ENCODE measurements around the gene FCHO1. TPM values are rescaled to one million over a fixed set of nuclear protein-coding genes. Genes with fewer than 3 reads are reported as not detected.

Gene FCHO1
- total and polyA plus RNA-seq, 3 donors from 2014 or later, result 9.8 to 15.6 (median 12.8) TPM

- Histone ChIP-seq H3K27ac (no peak overlapping the region), H3K27me3 (no peaks in the 10 kb centered on the region), H3K9me3 (no peaks in the 10 kb centered on the region), H3K4me3 (no peak overlapping the region), H3K36me3 (ENCODE audit: low read depth, missing control alignments) (no peaks in the 10 kb centered on the region), H3K4me1 (peaks cover 7% of the 10 kb centered on the region)
- 11 to 12% methylated on average over 14 to 25 of the region's 29 CpGs for WGBS, 2 donors
- TF ChIP-seq POLR2A (IDR thresholded peaks at IDR 0.05) (no peak), CTCF (IDR thresholded peaks at IDR 0.05) (peak; percentile 71 to 86 (median 84))
- DNase-seq, result peak; percentile 94
- intact Hi-C loops (cut with DNase I; ENCODE audit: low total_unique reads), result no loop called here
Observed at GRCh38 chr19:17766543-17767131, 15.4 kb downstream of the FCHO1 start.

- H3K27ac ChIP-seq, result no peak overlapping the region
- H3K4me1 ChIP-seq, result peaks cover 7% of the 10 kb centered on the region
- TF ChIP-seq POLR2A (IDR thresholded peaks at IDR 0.05), result no peak
- no peak for TF ChIP-seq CTCF (IDR thresholded peaks at IDR 0.05)
- H3K4me3 ChIP-seq, result no peak overlapping the region
- no peaks in the 10 kb centered on the region for H3K36me3 ChIP-seq (ENCODE audit: low read depth, missing control alignments)
- no peaks in the 10 kb centered on the region for H3K9me3 ChIP-seq
- intact Hi-C loops (cut with DNase I; ENCODE audit: low total_unique reads), result no loop called here
- WGBS, 2 donors, result 39 to 59% methylated on average over 1 of the region's 1 CpG
- no peaks in the 10 kb centered on the region for H3K27me3 ChIP-seq
- no peak for DNase-seq
Observed at GRCh38 chr19:17767559-17767958, 16.3 kb downstream of the FCHO1 start.

- no peaks in the 10 kb centered on the region for H3K36me3 ChIP-seq (ENCODE audit: low read depth, missing control alignments)
- H3K27me3 ChIP-seq, result no peaks in the 10 kb centered on the region
- no peak overlapping the region for H3K4me3 ChIP-seq
- no peaks in the 10 kb centered on the region for H3K9me3 ChIP-seq
- intact Hi-C loops (cut with DNase I; ENCODE audit: low total_unique reads), result no loop called here
- no peak overlapping the region for H3K27ac ChIP-seq
- TF ChIP-seq CTCF (IDR thresholded peaks at IDR 0.05) (no peak), POLR2A (IDR thresholded peaks at IDR 0.05) (no peak)
- WGBS, 2 donors, result 83 to 87% methylated on average over 13 of the region's 13 CpGs
- H3K4me1 ChIP-seq, result peaks cover 7% of the 10 kb centered on the region
- no peak for DNase-seq
Observed at GRCh38 chr19:17770613-17771012, 19.3 kb downstream of the FCHO1 start.

GRCh38 chr19:17772172-17772571 is 20.9 kb downstream of the FCHO1 start:
- 88 to 100% methylated on average over 4 of the region's 4 CpGs for WGBS, 2 donors
- Histone ChIP-seq H3K27ac (no peak overlapping the region), H3K4me1 (no peaks in the 10 kb centered on the region), H3K4me3 (no peak overlapping the region), H3K27me3 (no peaks in the 10 kb centered on the region), H3K9me3 (no peaks in the 10 kb centered on the region), H3K36me3 (ENCODE audit: low read depth, missing control alignments) (no peaks in the 10 kb centered on the region)
- peak; percentile 42 for DNase-seq
- TF ChIP-seq POLR2A (IDR thresholded peaks at IDR 0.05) (no peak), CTCF (IDR thresholded peaks at IDR 0.05) (no peak)
- intact Hi-C loops (cut with DNase I; ENCODE audit: low total_unique reads), result no loop called here

Measured in testis (tissue), 3 donors.